ENCODE measurements around the gene ERICH2. TPM values are rescaled to one million over a fixed set of nuclear protein-coding genes. Genes with fewer than 3 reads are reported as not detected.

The ERICH2 gene
- total RNA-seq, 2 donors from 2014 or later = 9.6 to 18.3 TPM

DNA sequence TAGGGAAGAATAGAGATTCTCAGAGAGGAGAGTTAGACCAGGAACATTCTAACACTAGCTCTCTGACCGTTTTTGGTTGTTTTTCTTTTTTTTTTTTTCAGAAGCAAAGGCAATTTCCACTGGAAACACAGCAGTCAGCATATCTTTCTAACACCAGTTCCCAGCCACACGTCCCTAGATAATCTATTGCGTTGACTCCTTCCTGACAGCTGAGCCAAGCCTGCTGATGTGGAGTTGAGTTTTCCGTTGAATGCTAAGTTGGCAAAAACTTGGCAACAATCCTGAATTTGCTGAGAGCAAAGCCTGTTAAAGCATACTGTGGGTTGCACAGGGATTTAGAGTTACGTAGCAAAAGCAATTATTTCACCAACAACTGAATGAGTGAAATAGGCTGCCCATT lies 65.8 kb downstream of the ERICH2 start:
- Mint-ChIP-seq H3K36me3 (ENCODE audit: low read depth) (peaks cover 41% of the 10 kb centered on the region), H3K4me3 (no peak overlapping the region), H3K4me1 (no peaks in the 10 kb centered on the region), H3K27me3 (ENCODE audit: insufficient read depth) (no peaks in the 10 kb centered on the region), H3K9me3 (no peaks in the 10 kb centered on the region), H3K27ac (no peak overlapping the region)
- no peaks in the 10 kb centered on the region for H3K4me1 ChIP-seq (ENCODE audit: control insufficient read depth, insufficient read depth, low read length)
- TF ChIP-seq, protein P1, sequence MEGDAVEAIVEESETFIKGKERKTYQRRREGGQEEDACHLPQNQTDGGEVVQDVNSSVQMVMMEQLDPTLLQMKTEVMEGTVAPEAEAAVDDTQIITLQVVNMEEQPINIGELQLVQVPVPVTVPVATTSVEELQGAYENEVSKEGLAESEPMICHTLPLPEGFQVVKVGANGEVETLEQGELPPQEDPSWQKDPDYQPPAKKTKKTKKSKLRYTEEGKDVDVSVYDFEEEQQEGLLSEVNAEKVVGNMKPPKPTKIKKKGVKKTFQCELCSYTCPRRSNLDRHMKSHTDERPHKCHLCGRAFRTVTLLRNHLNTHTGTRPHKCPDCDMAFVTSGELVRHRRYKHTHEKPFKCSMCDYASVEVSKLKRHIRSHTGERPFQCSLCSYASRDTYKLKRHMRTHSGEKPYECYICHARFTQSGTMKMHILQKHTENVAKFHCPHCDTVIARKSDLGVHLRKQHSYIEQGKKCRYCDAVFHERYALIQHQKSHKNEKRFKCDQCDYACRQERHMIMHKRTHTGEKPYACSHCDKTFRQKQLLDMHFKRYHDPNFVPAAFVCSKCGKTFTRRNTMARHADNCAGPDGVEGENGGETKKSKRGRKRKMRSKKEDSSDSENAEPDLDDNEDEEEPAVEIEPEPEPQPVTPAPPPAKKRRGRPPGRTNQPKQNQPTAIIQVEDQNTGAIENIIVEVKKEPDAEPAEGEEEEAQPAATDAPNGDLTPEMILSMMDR (conservative IDR thresholded peaks at IDR 0.05) = no peak
- H3K9ac ChIP-seq (ENCODE audit: extremely low read depth, low read length, poor library complexity, severe bottlenecking) = no peak overlapping the region
- H3K36me3 ChIP-seq (ENCODE audit: control insufficient read depth, insufficient read depth, low read length) = peaks cover 27% of the 10 kb centered on the region
- H3K4me3 ChIP-seq (ENCODE audit: low read length) = no peak overlapping the region
- no peak for DNase-seq
- no peaks in the 10 kb centered on the region for H3K27me3 ChIP-seq (ENCODE audit: control insufficient read depth, insufficient read depth, low read length, poor library complexity, severe bottlenecking)
- WGBS, 2 experiments (ENCODE audit: insufficient coverage in 1 of 2, insufficient read length in 1 of 2) = 93 to 100% methylated on average over 4 to 5 of the region's 5 CpGs
- no peaks in the 10 kb centered on the region for H3K9me3 ChIP-seq (ENCODE audit: control insufficient read depth, low read length)
- no peak overlapping the region for H3K27ac ChIP-seq (ENCODE audit: low read depth, low read length)

DNA sequence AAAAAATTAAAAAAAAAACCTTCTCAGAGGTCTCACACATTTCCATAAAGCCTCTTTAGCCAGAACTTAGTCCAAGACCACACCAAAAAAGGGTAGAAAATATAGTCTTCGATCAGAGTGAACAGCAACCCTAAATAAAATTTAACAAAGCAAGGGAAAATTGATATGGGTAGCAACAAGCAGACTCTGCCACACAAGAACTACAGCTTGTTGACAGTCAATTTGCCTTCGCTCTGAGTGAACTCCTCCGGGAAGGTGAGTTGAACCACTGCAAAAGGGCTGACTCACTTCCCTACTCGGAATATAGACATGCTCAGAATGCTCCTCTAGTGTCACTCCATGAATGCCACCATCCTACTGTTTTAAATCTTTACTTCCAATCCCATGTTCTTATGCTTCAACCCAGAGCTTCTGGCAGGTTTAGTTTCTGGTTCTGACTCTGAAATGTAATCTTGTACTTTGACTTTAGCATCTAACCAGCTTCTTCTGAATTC lies 70.6 kb downstream of the ERICH2 start:
- no peaks in the 10 kb centered on the region for H3K27me3 ChIP-seq (ENCODE audit: control insufficient read depth, insufficient read depth, low read length, poor library complexity, severe bottlenecking)
- H3K27ac Mint-ChIP-seq = no peak overlapping the region
- peaks cover 38% of the 10 kb centered on the region for H3K36me3 Mint-ChIP-seq (ENCODE audit: low read depth)
- no peaks in the 10 kb centered on the region for H3K4me1 ChIP-seq (ENCODE audit: control insufficient read depth, insufficient read depth, low read length)
- no peak for DNase-seq
- H3K9me3 Mint-ChIP-seq = no peaks in the 10 kb centered on the region
- H3K9me3 ChIP-seq (ENCODE audit: control insufficient read depth, low read length) = no peaks in the 10 kb centered on the region
- peaks cover 8% of the 10 kb centered on the region for H3K4me1 Mint-ChIP-seq
- TF ChIP-seq, protein P1 (conservative IDR thresholded peaks at IDR 0.05) = no peak
- H3K27me3 Mint-ChIP-seq (ENCODE audit: insufficient read depth) = no peaks in the 10 kb centered on the region
- H3K4me3 ChIP-seq (ENCODE audit: low read length) = no peak overlapping the region
- WGBS, 2 experiments (ENCODE audit: insufficient coverage in 1 of 2, insufficient read length in 1 of 2) = 91 to 97% methylated on average over 3 to 4 of the region's 4 CpGs
- no peak overlapping the region for H3K4me3 Mint-ChIP-seq
- H3K27ac ChIP-seq (ENCODE audit: low read depth, low read length) = no peak overlapping the region
- H3K36me3 ChIP-seq (ENCODE audit: control insufficient read depth, insufficient read depth, low read length) = peaks cover 23% of the 10 kb centered on the region
- H3K9ac ChIP-seq (ENCODE audit: extremely low read depth, low read length, poor library complexity, severe bottlenecking) = no peak overlapping the region

DNA sequence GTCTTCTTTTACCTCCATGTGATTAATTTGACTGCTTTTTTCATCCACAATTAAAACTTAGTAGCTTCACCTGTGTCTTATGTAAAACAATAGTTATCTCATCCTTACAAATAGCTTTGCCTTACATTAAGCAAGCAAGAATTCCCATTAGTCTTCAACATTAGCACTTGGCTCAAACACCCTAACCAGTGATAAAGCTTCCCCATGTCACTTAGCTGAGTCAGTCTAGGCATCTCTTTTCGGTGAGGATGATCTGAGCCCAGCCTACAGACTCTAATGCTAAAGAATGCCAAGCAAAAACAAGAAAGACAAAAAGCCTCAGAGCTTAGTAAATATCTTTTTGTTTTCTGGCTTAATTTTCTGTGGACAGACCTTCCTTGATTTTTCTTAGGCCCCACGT lies 72.6 kb downstream of the ERICH2 start:
- H3K27ac ChIP-seq (ENCODE audit: low read depth, low read length) = no peak overlapping the region
- no peaks in the 10 kb centered on the region for H3K9me3 ChIP-seq (ENCODE audit: control insufficient read depth, low read length)
- no peak overlapping the region for H3K27ac Mint-ChIP-seq
- DNase-seq = no peak
- H3K27me3 ChIP-seq (ENCODE audit: control insufficient read depth, insufficient read depth, low read length, poor library complexity, severe bottlenecking) = no peaks in the 10 kb centered on the region
- WGBS, 2 experiments (ENCODE audit: insufficient coverage in 1 of 2, insufficient read length in 1 of 2) = 90 to 100% methylated on average over 2 of the region's 2 CpGs
- peaks cover 8% of the 10 kb centered on the region for H3K4me1 Mint-ChIP-seq
- peaks cover 17% of the 10 kb centered on the region for H3K36me3 ChIP-seq (ENCODE audit: control insufficient read depth, insufficient read depth, low read length)
- no peak overlapping the region for H3K4me3 Mint-ChIP-seq
- H3K4me3 ChIP-seq (ENCODE audit: low read length) = no peak overlapping the region
- TF ChIP-seq, protein P1 (conservative IDR thresholded peaks at IDR 0.05) = no peak
- H3K9ac ChIP-seq (ENCODE audit: extremely low read depth, low read length, poor library complexity, severe bottlenecking) = no peak overlapping the region
- H3K4me1 ChIP-seq (ENCODE audit: control insufficient read depth, insufficient read depth, low read length) = no peaks in the 10 kb centered on the region
- H3K36me3 Mint-ChIP-seq (ENCODE audit: low read depth) = peaks cover 44% of the 10 kb centered on the region
- H3K9me3 Mint-ChIP-seq = no peaks in the 10 kb centered on the region
- no peaks in the 10 kb centered on the region for H3K27me3 Mint-ChIP-seq (ENCODE audit: insufficient read depth)

Data from endodermal cell (in vitro differentiated cells).